ENCODE data around the gene PLPPR4.

The PLPPR4 gene

GRCh38 chr1:99264201-99265021 lies at the start of gene PLPPR4:
TSS of gene PLPPR4 (plus strand) at chr1:99264492. CDS start at chr1:99264594, 102 bp downstream.
- peak within 1 kb of the TSS; percentile 72 for H3K4me3 ChIP-seq (ENCODE audit: low read depth, low read length)

GRCh38 chr1:99216956-99217355 lies 47.3 kb upstream of the PLPPR4 start:
- Histone ChIP-seq H3K27me3 (ENCODE audit: control insufficient read depth, insufficient read depth, low read length) (peaks cover 43% of the 10 kb centered on the region), H3K9ac (ENCODE audit: low read depth, low read length) (no peak overlapping the region), H3K4me3 (ENCODE audit: low read depth, low read length) (no peak overlapping the region), H3K27ac (ENCODE audit: low read depth, low read length) (no peak overlapping the region), H3K9me3 (ENCODE audit: control insufficient read depth, insufficient read depth, low read length) (peaks cover 3% of the 10 kb centered on the region; the same call in 1 of the 2 replicates), H3K4me1 (ENCODE audit: control insufficient read depth, insufficient read depth, low read length) (peaks cover 12% of the 10 kb centered on the region), H3K36me3 (ENCODE audit: control insufficient read depth, insufficient read depth, low read length) (no peaks in the 10 kb centered on the region)

More at GRCh38 chr1:99264201-99265021, at the start of gene PLPPR4:
- no peaks in the 10 kb centered on the region for H3K36me3 ChIP-seq (ENCODE audit: control insufficient read depth, insufficient read depth, low read length)
- no peak within 1 kb of the TSS for H3K27ac ChIP-seq (ENCODE audit: low read depth, low read length)
- H3K27me3 ChIP-seq (ENCODE audit: control insufficient read depth, insufficient read depth, low read length), result peaks cover 33% of the 10 kb centered on the region
- no peaks in the 10 kb centered on the region for H3K4me1 ChIP-seq (ENCODE audit: control insufficient read depth, insufficient read depth, low read length)
- no peaks in the 10 kb centered on the region for H3K9me3 ChIP-seq (ENCODE audit: control insufficient read depth, insufficient read depth, low read length)
- H3K9ac ChIP-seq (ENCODE audit: low read depth, low read length), result 0 out of 2 replicates have a peak within 1 kb of the TSS, but pooled peaks have one; percentile 4

- Histone ChIP-seq H3K9ac (ENCODE audit: low read depth, low read length) (no peak overlapping the region), H3K4me1 (ENCODE audit: control insufficient read depth, insufficient read depth, low read length) (peaks cover 12% of the 10 kb centered on the region), H3K27ac (ENCODE audit: low read depth, low read length) (no peak overlapping the region), H3K4me3 (ENCODE audit: low read depth, low read length) (no peak overlapping the region), H3K36me3 (ENCODE audit: control insufficient read depth, insufficient read depth, low read length) (no peaks in the 10 kb centered on the region), H3K27me3 (ENCODE audit: control insufficient read depth, insufficient read depth, low read length) (peaks cover 43% of the 10 kb centered on the region), H3K9me3 (ENCODE audit: control insufficient read depth, insufficient read depth, low read length) (peaks cover 3% of the 10 kb centered on the region; the same call in 1 of the 2 replicates)
These were observed 46.7 kb upstream of the PLPPR4 start for GRCh38 chr1:99217599-99217998.

DNA sequence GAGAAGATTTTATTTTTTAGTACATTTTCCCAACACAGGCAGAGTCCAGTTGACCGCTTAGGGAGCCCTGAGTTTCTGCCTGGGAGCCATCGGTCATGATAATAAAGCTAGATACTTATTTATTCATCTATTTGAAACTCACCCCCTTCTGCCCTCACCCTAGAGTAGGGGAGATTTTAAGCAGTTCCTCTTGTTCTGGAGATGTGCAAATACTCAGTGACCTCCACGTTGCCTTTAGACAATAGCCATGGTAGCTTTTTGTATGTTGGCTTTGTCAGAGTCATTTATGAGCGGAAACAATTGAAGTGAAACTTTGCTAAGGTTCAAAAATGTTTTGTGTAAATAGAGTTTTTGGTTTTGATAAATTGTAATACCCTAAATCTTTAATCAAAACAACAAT lies 45.7 kb upstream of the PLPPR4 start:
- no peaks in the 10 kb centered on the region for H3K36me3 ChIP-seq (ENCODE audit: control insufficient read depth, insufficient read depth, low read length)
- peaks cover 3% of the 10 kb centered on the region; the same call in 1 of the 2 replicates for H3K9me3 ChIP-seq (ENCODE audit: control insufficient read depth, insufficient read depth, low read length)
- H3K4me3 ChIP-seq (ENCODE audit: low read depth, low read length), result no peak overlapping the region

DNA sequence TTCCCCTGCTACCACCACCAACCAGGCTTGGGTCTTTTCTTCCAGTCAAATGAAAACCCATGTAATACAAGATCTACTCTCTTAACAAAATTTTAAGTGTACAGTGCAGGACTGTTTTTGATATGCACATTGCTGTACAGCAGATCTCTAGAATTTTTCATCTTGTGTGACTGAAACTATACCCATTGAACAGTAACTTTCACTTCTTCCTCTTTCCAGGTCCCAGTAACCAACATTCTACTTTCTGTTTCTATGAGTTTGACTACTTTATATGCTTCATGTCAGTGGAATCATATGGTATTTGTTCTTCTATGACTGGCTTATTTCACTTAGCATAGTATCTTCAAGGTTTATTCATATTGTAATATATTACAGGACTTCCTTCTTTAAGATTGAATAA lies 45.3 kb upstream of the PLPPR4 start:
- Histone ChIP-seq H3K4me1 (ENCODE audit: control insufficient read depth, insufficient read depth, low read length) (peaks cover 12% of the 10 kb centered on the region), H3K9ac (ENCODE audit: low read depth, low read length) (no peak overlapping the region), H3K9me3 (ENCODE audit: control insufficient read depth, insufficient read depth, low read length) (peaks cover 3% of the 10 kb centered on the region; the same call in 1 of the 2 replicates), H3K4me3 (ENCODE audit: low read depth, low read length) (no peak overlapping the region), H3K27me3 (ENCODE audit: control insufficient read depth, insufficient read depth, low read length) (peaks cover 43% of the 10 kb centered on the region), H3K27ac (ENCODE audit: low read depth, low read length) (no peak overlapping the region), H3K36me3 (ENCODE audit: control insufficient read depth, insufficient read depth, low read length) (no peaks in the 10 kb centered on the region)

More for the DNA sequence above, 45.7 kb upstream of the PLPPR4 start:
- Histone ChIP-seq H3K27me3 (ENCODE audit: control insufficient read depth, insufficient read depth, low read length) (peaks cover 43% of the 10 kb centered on the region), H3K4me1 (ENCODE audit: control insufficient read depth, insufficient read depth, low read length) (peaks cover 12% of the 10 kb centered on the region), H3K27ac (ENCODE audit: low read depth, low read length) (no peak overlapping the region), H3K9ac (ENCODE audit: low read depth, low read length) (no peak overlapping the region)

- Histone ChIP-seq H3K9ac (ENCODE audit: low read depth, low read length) (no peak overlapping the region), H3K9me3 (ENCODE audit: control insufficient read depth, insufficient read depth, low read length) (no peaks in the 10 kb centered on the region), H3K36me3 (ENCODE audit: control insufficient read depth, insufficient read depth, low read length) (no peaks in the 10 kb centered on the region), H3K27me3 (ENCODE audit: control insufficient read depth, insufficient read depth, low read length) (no peaks in the 10 kb centered on the region), H3K4me1 (ENCODE audit: control insufficient read depth, insufficient read depth, low read length) (no peaks in the 10 kb centered on the region), H3K27ac (ENCODE audit: low read depth, low read length) (no peak overlapping the region), H3K4me3 (ENCODE audit: low read depth, low read length) (no peak overlapping the region)
These were observed 37.0 kb upstream of the PLPPR4 start for GRCh38 chr1:99227056-99227897.

DNA sequence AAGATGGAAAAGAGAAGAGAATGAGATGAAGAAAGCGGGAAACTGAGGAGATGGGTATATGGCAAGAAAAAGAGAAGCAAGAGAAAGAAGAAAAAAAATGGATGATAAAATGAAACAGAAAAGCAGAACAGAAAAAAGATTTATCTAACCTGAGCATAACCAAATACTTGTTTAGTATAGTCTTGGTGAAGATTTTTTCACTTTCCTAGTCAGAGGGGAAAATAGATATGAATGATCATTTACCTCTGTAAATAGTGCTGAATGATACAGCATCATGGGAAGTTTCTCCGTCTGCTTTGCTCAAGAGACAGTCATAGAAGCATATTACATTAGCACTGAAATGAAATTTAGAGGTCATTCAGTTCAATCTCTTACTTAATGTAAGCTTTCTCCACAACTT lies 36.1 kb upstream of the PLPPR4 start:
- H3K4me1 ChIP-seq (ENCODE audit: control insufficient read depth, insufficient read depth, low read length), result no peaks in the 10 kb centered on the region
- no peak overlapping the region for H3K9ac ChIP-seq (ENCODE audit: low read depth, low read length)
- no peaks in the 10 kb centered on the region for H3K27me3 ChIP-seq (ENCODE audit: control insufficient read depth, insufficient read depth, low read length)
- no peaks in the 10 kb centered on the region for H3K36me3 ChIP-seq (ENCODE audit: control insufficient read depth, insufficient read depth, low read length)
- H3K4me3 ChIP-seq (ENCODE audit: low read depth, low read length), result no peak overlapping the region
- H3K9me3 ChIP-seq (ENCODE audit: control insufficient read depth, insufficient read depth, low read length), result no peaks in the 10 kb centered on the region
- no peak overlapping the region for H3K27ac ChIP-seq (ENCODE audit: low read depth, low read length)

DNA sequence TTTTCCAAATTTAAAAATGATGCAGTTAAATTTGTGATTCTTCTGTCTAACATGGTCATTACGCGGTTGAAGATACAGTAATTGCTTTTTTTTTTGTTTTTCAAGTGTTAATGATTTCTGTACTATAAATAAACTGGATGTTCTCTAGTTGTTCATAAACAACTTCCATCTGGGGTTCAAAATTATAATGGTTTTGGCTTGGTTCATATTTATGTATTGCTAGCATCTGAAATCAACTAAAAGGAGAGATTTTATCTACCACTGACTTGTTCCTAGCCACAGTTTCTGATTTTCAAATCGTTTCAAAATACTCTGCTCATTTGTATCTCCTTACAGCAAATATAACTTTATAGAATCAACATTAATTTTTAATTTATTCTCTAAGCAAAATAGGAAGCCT lies 35.2 kb upstream of the PLPPR4 start:
- Histone ChIP-seq H3K36me3 (ENCODE audit: control insufficient read depth, insufficient read depth, low read length) (no peaks in the 10 kb centered on the region), H3K9me3 (ENCODE audit: control insufficient read depth, insufficient read depth, low read length) (no peaks in the 10 kb centered on the region), H3K9ac (ENCODE audit: low read depth, low read length) (no peak overlapping the region), H3K27ac (ENCODE audit: low read depth, low read length) (no peak overlapping the region), H3K4me1 (ENCODE audit: control insufficient read depth, insufficient read depth, low read length) (no peaks in the 10 kb centered on the region), H3K4me3 (ENCODE audit: low read depth, low read length) (no peak overlapping the region), H3K27me3 (ENCODE audit: control insufficient read depth, insufficient read depth, low read length) (no peaks in the 10 kb centered on the region)

GRCh38 chr1:99230695-99231094 lies 33.6 kb upstream of the PLPPR4 start:
- Histone ChIP-seq H3K9me3 (ENCODE audit: control insufficient read depth, insufficient read depth, low read length) (no peaks in the 10 kb centered on the region), H3K4me3 (ENCODE audit: low read depth, low read length) (no peak overlapping the region), H3K27ac (ENCODE audit: low read depth, low read length) (no peak overlapping the region), H3K36me3 (ENCODE audit: control insufficient read depth, insufficient read depth, low read length) (no peaks in the 10 kb centered on the region), H3K27me3 (ENCODE audit: control insufficient read depth, insufficient read depth, low read length) (no peaks in the 10 kb centered on the region), H3K9ac (ENCODE audit: low read depth, low read length) (no peak overlapping the region), H3K4me1 (ENCODE audit: control insufficient read depth, insufficient read depth, low read length) (no peaks in the 10 kb centered on the region)

- H3K27ac ChIP-seq (ENCODE audit: low read depth, low read length), result no peak overlapping the region
- no peaks in the 10 kb centered on the region for H3K4me1 ChIP-seq (ENCODE audit: control insufficient read depth, insufficient read depth, low read length)
- no peaks in the 10 kb centered on the region for H3K36me3 ChIP-seq (ENCODE audit: control insufficient read depth, insufficient read depth, low read length)
- H3K27me3 ChIP-seq (ENCODE audit: control insufficient read depth, insufficient read depth, low read length), result no peaks in the 10 kb centered on the region
- H3K4me3 ChIP-seq (ENCODE audit: low read depth, low read length), result no peak overlapping the region
- H3K9ac ChIP-seq (ENCODE audit: low read depth, low read length), result no peak overlapping the region
- no peaks in the 10 kb centered on the region for H3K9me3 ChIP-seq (ENCODE audit: control insufficient read depth, insufficient read depth, low read length)
These were observed 32.1 kb upstream of the PLPPR4 start for GRCh38 chr1:99232172-99232571.

DNA sequence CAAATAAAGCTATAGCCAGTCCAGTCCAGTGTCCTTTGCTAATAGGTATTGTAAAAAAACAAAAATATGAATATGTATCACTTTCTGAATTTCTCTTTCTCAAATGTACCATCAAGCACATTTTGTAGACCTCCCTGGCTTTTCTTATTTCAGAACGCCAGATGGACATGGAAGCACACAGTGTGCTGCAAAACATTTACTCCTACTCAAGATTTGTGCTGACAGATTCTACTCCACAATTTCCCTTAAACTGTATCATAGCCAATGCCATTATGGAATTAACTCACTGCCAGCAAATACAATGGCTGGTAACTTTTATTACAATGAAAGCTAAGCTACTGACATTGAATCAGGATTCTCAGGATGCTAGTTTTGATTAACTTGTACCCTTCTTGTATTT lies 30.8 kb upstream of the PLPPR4 start:
- Histone ChIP-seq H3K4me3 (ENCODE audit: low read depth, low read length) (no peak overlapping the region), H3K27me3 (ENCODE audit: control insufficient read depth, insufficient read depth, low read length) (no peaks in the 10 kb centered on the region), H3K4me1 (ENCODE audit: control insufficient read depth, insufficient read depth, low read length) (no peaks in the 10 kb centered on the region), H3K9me3 (ENCODE audit: control insufficient read depth, insufficient read depth, low read length) (no peaks in the 10 kb centered on the region), H3K27ac (ENCODE audit: low read depth, low read length) (no peak overlapping the region), H3K9ac (ENCODE audit: low read depth, low read length) (no peak overlapping the region), H3K36me3 (ENCODE audit: control insufficient read depth, insufficient read depth, low read length) (no peaks in the 10 kb centered on the region)

Measured in HUES48 (cell line).